Mucosa of rectum (tissue), 2 donors: ENCODE measurements around the gene PROK1.

Experiments used
- H3K27ac ChIP-seq, 2 donors: one replicate each; pipeline ENCODE4 v1.7.0; 2013; ENCODE audit warnings: inconsistent platforms in 2 of 2, low read depth in 2 of 2, low read length in 2 of 2
- H3K27me3 ChIP-seq, 2 donors: one replicate each; pipeline ENCODE4 v1.7.0; 2013; ENCODE audit warnings: low read length in 2 of 2; ENCODE audit not compliant: control insufficient read depth in 2 of 2, insufficient read depth in 2 of 2
- H3K36me3 ChIP-seq, 2 donors: one replicate each; pipeline ENCODE4 v1.7.0; 2013; ENCODE audit warnings: low read length in 2 of 2; ENCODE audit not compliant: control insufficient read depth in 2 of 2, insufficient read depth in 2 of 2
- H3K4me1 ChIP-seq, 2 donors: one replicate each; pipeline ENCODE4 v1.7.0; 2013; ENCODE audit warnings: low read length in 2 of 2, mild to moderate bottlenecking in 1 of 2; ENCODE audit not compliant: control insufficient read depth in 2 of 2, insufficient read depth in 2 of 2
- H3K4me3 ChIP-seq, 2 donors: one replicate each; pipeline ENCODE4 v1.7.0; 2013; ENCODE audit warnings: low read length in 2 of 2
- H3K9ac ChIP-seq, 2 donors: one replicate each; pipeline ENCODE4 v1.7.0; 2013; ENCODE audit warnings: low read length in 2 of 2, low read depth in 1 of 2, mild to moderate bottlenecking in 1 of 2
- H3K9me3 ChIP-seq, 2 donors: one replicate each; pipeline ENCODE4 v1.7.0; 2013; ENCODE audit warnings: low read length in 2 of 2; ENCODE audit not compliant: control insufficient read depth in 2 of 2
- donor health status: healthy.
- donor health status: Normal muscosa, but diverticular disease.

The PROK1 gene

DNA sequence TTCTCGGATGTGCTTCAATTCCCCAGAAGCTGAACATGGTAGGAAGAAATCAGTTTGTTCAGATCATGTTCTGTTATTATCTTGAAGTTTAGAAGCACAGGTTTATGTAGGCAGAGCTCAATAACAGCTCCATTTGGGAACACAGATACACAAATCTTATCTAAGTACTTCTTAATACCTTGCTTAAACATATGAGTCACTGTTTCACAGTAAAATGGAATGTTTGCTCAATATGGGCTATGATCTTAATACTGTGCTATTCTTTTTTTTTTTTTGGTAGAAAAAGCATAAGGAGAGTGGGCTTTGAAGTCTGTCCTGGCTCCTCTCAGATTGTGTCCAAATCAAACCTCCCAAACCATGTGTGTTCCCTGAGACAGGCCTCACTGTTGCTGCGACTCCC, 13.4 kb downstream of the PROK1 start:
- Histone ChIP-seq H3K27ac (no peak overlapping the region), H3K9ac (no peak overlapping the region), H3K4me1 (no peaks in the 10 kb centered on the region), H3K36me3 (no peaks in the 10 kb centered on the region), H3K4me3 (no peak overlapping the region), H3K27me3 (no peaks in the 10 kb centered on the region), H3K9me3 (no peaks in the 10 kb centered on the region)

GRCh38 chr1:110465038-110465813, 14.3 kb downstream of the PROK1 start:
- H3K27me3 ChIP-seq = no peaks in the 10 kb centered on the region
- H3K9ac ChIP-seq = no peak overlapping the region
- H3K4me3 ChIP-seq = no peak overlapping the region
- no peaks in the 10 kb centered on the region for H3K4me1 ChIP-seq
- H3K27ac ChIP-seq = no peak overlapping the region
- H3K9me3 ChIP-seq = no peaks in the 10 kb centered on the region
- no peaks in the 10 kb centered on the region for H3K36me3 ChIP-seq

DNA sequence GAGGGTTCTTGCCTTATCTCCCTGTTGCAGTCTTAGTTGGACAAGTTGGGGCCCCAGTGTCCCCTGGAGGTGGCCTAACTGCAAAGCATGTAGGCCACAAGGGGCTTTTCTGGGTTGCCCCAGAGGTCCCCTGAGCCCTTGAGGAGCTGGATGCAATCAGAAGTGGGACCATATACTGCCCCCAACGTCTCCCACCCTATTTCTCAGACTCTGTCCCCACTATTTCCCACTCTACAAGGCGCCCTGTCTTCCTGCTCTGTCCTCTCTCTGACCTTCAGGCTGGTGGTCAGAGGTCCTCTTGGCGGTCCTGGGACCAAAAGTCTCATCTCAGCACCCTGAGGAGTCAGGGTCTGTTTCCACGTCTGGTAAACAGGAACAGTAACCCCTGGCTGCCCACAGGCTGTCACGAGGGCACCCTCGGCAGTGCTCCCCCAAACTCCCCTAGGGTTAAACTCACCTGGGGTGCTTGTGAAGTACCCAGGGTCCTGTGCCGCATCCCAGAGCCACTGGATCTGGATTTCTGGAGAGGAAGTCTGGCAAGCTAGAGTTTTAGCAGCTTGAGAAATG, 14.9 kb downstream of the PROK1 start:
- H3K27me3 ChIP-seq = no peaks in the 10 kb centered on the region
- H3K27ac ChIP-seq = no peak overlapping the region
- H3K9me3 ChIP-seq = no peaks in the 10 kb centered on the region
- no peak overlapping the region for H3K4me3 ChIP-seq
- no peaks in the 10 kb centered on the region for H3K36me3 ChIP-seq
- no peaks in the 10 kb centered on the region for H3K4me1 ChIP-seq
- no peak overlapping the region for H3K9ac ChIP-seq

DNA sequence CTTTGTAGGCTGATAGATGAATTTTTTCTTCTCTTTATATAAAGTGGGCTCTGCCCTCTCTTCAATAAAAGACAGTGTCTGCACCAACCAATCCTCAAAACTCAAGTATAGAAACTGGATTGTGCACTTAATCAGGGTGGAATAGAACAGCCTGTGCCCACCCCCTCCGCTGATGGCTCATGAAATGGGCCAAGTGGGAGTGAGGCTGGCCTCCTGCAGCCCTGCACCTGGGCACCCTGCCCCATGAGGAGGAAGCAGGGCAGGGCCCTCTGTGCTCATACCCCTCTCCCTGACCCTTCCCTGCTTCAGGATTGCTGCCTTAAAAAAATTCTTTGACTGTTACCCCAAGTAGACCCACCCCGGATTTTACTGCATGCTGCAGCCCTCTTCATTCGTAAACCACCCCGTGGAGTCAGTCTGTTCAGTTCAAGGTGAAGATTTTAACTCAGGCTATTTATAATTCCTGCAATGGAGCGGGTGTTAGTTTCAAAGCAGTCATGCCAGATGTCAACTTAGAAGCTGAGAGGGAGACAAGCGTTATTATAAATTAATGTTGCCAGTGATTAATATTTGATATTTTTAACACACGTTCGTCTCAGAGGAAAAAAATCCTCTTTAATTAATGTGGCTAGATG, 15.8 kb downstream of the PROK1 start:
- no peak overlapping the region for H3K4me3 ChIP-seq
- no peaks in the 10 kb centered on the region for H3K9me3 ChIP-seq
- no peaks in the 10 kb centered on the region for H3K4me1 ChIP-seq
- no peak overlapping the region for H3K9ac ChIP-seq
- no peaks in the 10 kb centered on the region for H3K27me3 ChIP-seq
- no peaks in the 10 kb centered on the region for H3K36me3 ChIP-seq
- no peak overlapping the region for H3K27ac ChIP-seq

- Histone ChIP-seq H3K9ac (no peak overlapping the region), H3K27me3 (no peaks in the 10 kb centered on the region), H3K27ac (no peak overlapping the region), H3K9me3 (no peaks in the 10 kb centered on the region), H3K36me3 (no peaks in the 10 kb centered on the region), H3K4me3 (no peak overlapping the region), H3K4me1 (peaks cover 0 to under 1% of the 10 kb centered on the region in 2 donors)
Measured at GRCh38 chr1:110471131-110471530, 20.2 kb downstream of the PROK1 start.

GRCh38 chr1:110472546-110472945, 21.6 kb downstream of the PROK1 start:
- H3K9ac ChIP-seq = no peak overlapping the region
- H3K27me3 ChIP-seq = no peaks in the 10 kb centered on the region
- no peaks in the 10 kb centered on the region for H3K36me3 ChIP-seq
- no peaks in the 10 kb centered on the region for H3K9me3 ChIP-seq
- H3K4me3 ChIP-seq = no peak overlapping the region
- H3K27ac ChIP-seq = no peak overlapping the region
- H3K4me1 ChIP-seq = peaks cover 0 to 13% of the 10 kb centered on the region in 2 donors

DNA sequence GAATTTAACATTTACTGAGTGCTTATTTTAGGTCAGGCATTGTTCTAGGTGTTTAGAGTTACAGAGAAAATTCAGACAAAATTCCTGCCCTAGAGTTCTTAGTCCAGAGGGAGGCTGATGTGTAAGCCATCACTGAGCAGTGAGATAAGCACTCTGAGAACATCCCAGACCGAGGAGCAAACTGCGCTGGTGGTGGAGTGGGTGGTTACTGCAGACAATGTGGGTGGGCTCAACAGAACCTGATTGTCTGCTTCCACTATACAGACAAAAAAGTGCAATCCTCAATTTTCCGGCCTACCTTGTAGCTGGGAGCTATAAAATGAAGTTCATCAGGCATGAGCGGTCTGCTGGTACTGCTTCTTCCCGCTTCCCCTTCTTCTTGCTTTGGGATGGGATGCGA, 23.5 kb downstream of the PROK1 start:
- H3K9ac ChIP-seq = no peak overlapping the region
- no peaks in the 10 kb centered on the region for H3K9me3 ChIP-seq
- no peak overlapping the region for H3K4me3 ChIP-seq
- H3K27ac ChIP-seq = no peak overlapping the region
- H3K4me1 ChIP-seq = peaks cover 0 to 30% of the 10 kb centered on the region in 2 donors
- H3K27me3 ChIP-seq = no peaks in the 10 kb centered on the region
- no peaks in the 10 kb centered on the region for H3K36me3 ChIP-seq

DNA sequence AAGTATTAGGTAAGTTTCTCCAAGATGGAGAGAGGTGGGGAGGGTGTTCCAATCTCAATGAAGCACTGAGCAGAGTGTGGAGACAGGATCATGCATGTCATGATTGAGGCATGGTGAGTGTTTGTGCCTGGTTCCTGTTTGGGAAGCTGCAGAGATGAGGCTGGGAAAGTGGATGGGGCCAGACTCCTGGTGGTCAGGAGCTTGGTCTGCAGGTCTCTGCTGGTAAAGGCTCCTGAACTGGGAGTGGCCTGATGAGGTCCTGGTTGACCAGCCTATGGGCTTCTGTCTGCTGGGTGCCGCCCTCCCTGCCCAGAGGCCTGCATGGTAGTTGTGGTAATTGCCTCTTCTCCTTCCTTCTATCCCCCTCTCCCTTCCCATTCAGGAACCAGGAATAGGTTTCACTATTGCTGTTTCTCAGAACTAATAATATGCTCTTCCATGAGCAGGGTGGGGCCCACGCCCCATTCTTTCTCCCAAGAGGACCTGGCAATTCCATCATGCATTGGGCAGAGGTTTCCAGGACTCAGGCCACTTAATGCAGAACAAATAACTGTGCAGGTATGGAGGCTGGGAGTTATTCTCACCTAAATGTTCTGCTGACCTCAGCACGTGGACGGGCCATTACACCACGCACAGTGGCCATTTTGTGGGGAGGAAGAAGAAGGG, 24.5 kb downstream of the PROK1 start:
- H3K27ac ChIP-seq = no peak overlapping the region
- no peaks in the 10 kb centered on the region for H3K27me3 ChIP-seq
- no peak overlapping the region for H3K9ac ChIP-seq
- no peak overlapping the region for H3K4me3 ChIP-seq
- peaks cover 0 to 31% of the 10 kb centered on the region in 2 donors for H3K4me1 ChIP-seq
- H3K36me3 ChIP-seq = no peaks in the 10 kb centered on the region
- H3K9me3 ChIP-seq = no peaks in the 10 kb centered on the region

- Histone ChIP-seq H3K27ac (no peak overlapping the region), H3K36me3 (no peaks in the 10 kb centered on the region), H3K4me1 (peaks cover 0 to 31% of the 10 kb centered on the region in 2 donors)
Measured at GRCh38 chr1:110476028-110476765, 25.2 kb downstream of the PROK1 start.

More at GRCh38 chr1:110476028-110476765, 25.2 kb downstream of the PROK1 start:
- Histone ChIP-seq H3K9me3 (no peaks in the 10 kb centered on the region), H3K4me3 (no peak overlapping the region), H3K27me3 (no peaks in the 10 kb centered on the region), H3K9ac (no peak overlapping the region)
